ENCODE results near the gene LEUTX. TPM values are rescaled to one million over a fixed set of nuclear protein-coding genes. Genes with fewer than 3 reads are reported as not detected.
"Not testable (repeated sequence)": the region's sequence is repeated elsewhere in the genome, so short reads cannot be mapped to it uniquely, and the experiment has no call there.

LEUTX gene
- total and polyA plus RNA-seq, 4 experiments from 2014 or later, result not detected

GRCh38 chr19:39752795-39753194, 25.9 kb upstream of the LEUTX start:
- no peak for DNase-seq
- intact Hi-C loops (cut with micrococcal nuclease), result no loop called here
- H3K4me1 Mint-ChIP-seq, result no peaks in the 10 kb centered on the region
- Histone ChIP-seq H3K9me3 (ENCODE audit: control insufficient read depth in 1 of 2, low read length in 2 of 2) (no peaks in the 10 kb centered on the region), H3K4me3 (ENCODE audit: low read length in 2 of 2) (no peak overlapping the region), H3K27me3 (ENCODE audit: insufficient read depth, low read length) (no peaks in the 10 kb centered on the region), H3K36me3 (ENCODE audit: insufficient read depth, low read length) (no peaks in the 10 kb centered on the region), H3K27ac (ENCODE audit: low read depth, low read length) (no peak overlapping the region), H3K4me1 (ENCODE audit: insufficient read depth, low read length) (no peaks in the 10 kb centered on the region)
- H3K27ac Mint-ChIP-seq, result no peak overlapping the region
- no peaks in the 10 kb centered on the region for H3K9me3 Mint-ChIP-seq
- ChIA-PET CTCF (ENCODE audit: partially characterized antibody) (interaction anchor here (1.2 to 1.7 kb wide), 3 partner anchors 14 to 40 kb away, joined by 3 to 5 read pairs (median 4); no protein-coding TSS in a partner anchor), POLR2A (ENCODE audit: partially characterized antibody) (no interaction called here)
- no peak overlapping the region for H3K4me3 Mint-ChIP-seq
- no peaks in the 10 kb centered on the region for H3K36me3 Mint-ChIP-seq
- peaks cover 12 to 16% of the 10 kb centered on the region in 2 donors for H3K27me3 Mint-ChIP-seq

DNA sequence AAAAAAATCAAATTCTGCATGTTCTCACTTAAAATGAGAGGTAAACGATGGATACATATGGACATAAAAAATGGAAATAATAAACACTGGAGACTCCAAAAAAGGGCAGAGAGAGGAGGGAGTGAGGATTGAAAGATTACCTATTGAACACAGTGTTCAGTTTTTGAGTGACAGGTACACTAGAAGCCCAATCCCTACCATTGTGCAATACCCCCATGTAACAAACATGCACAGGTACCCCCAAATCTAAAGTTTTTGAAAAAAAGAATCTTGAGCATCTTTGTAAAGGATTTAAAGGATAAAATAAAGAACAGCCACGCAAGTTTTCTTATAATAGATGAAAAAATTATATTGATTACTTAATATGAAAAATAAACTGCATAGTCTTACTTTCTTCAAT, 24.1 kb upstream of the LEUTX start:
- H3K4me3 Mint-ChIP-seq, result no peak overlapping the region
- Histone ChIP-seq H3K27ac (ENCODE audit: low read depth, low read length) (no peak overlapping the region), H3K4me1 (ENCODE audit: insufficient read depth, low read length) (no peaks in the 10 kb centered on the region), H3K9me3 (ENCODE audit: control insufficient read depth in 1 of 2, low read length in 2 of 2) (no peaks in the 10 kb centered on the region), H3K36me3 (ENCODE audit: insufficient read depth, low read length) (no peaks in the 10 kb centered on the region), H3K4me3 (ENCODE audit: low read length in 2 of 2) (no peak overlapping the region), H3K27me3 (ENCODE audit: insufficient read depth, low read length) (no peaks in the 10 kb centered on the region)
- no peaks in the 10 kb centered on the region for H3K9me3 Mint-ChIP-seq
- intact Hi-C loops (cut with micrococcal nuclease), result no loop called here
- CTCF ChIA-PET (ENCODE audit: partially characterized antibody), result no interaction called here
- no peaks in the 10 kb centered on the region for H3K4me1 Mint-ChIP-seq
- H3K27me3 Mint-ChIP-seq, result peaks cover 13 to 17% of the 10 kb centered on the region in 2 donors
- POLR2A ChIA-PET (ENCODE audit: partially characterized antibody), result no interaction called here
- H3K36me3 Mint-ChIP-seq, result no peaks in the 10 kb centered on the region
- no peak overlapping the region for H3K27ac Mint-ChIP-seq
- DNase-seq, result no peak

DNA sequence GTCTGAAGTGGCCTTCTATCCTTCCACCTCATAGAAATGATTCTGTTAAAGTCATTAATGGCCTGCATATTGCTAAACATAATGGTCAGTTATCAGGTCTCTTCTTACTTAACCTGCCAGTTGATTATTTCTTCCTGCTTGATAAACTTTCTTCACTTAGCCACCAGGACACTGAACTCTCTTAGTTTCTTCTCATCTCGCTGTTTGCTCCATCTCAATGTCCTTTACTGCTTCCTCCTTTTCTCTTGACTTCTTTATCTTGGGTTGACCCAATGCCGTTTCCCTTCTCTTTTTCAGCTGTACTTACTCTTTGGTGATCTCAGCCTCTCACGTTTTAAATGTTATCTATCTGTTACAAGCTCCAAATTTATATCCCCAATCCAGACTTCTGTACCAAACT, 23.7 kb upstream of the LEUTX start:
- no peak overlapping the region for H3K4me3 Mint-ChIP-seq
- peaks cover 13 to 17% of the 10 kb centered on the region in 2 donors for H3K27me3 Mint-ChIP-seq
- ChIA-PET POLR2A (ENCODE audit: partially characterized antibody) (no interaction called here), CTCF (ENCODE audit: partially characterized antibody) (interaction anchor here (1.6 kb wide), 1 partner anchor 10 kb away, joined by 4 read pairs; no protein-coding TSS in a partner anchor)
- Histone ChIP-seq H3K9me3 (ENCODE audit: control insufficient read depth in 1 of 2, low read length in 2 of 2) (no peaks in the 10 kb centered on the region), H3K36me3 (ENCODE audit: insufficient read depth, low read length) (no peaks in the 10 kb centered on the region), H3K27ac (ENCODE audit: low read depth, low read length) (no peak overlapping the region), H3K4me1 (ENCODE audit: insufficient read depth, low read length) (no peaks in the 10 kb centered on the region), H3K4me3 (ENCODE audit: low read length in 2 of 2) (no peak overlapping the region), H3K27me3 (ENCODE audit: insufficient read depth, low read length) (no peaks in the 10 kb centered on the region)
- no peaks in the 10 kb centered on the region for H3K4me1 Mint-ChIP-seq
- DNase-seq, result no peak
- no peaks in the 10 kb centered on the region for H3K36me3 Mint-ChIP-seq
- no peaks in the 10 kb centered on the region for H3K9me3 Mint-ChIP-seq
- intact Hi-C loops (cut with micrococcal nuclease), result no loop called here
- no peak overlapping the region for H3K27ac Mint-ChIP-seq

GRCh38 chr19:39759457-39760184, 19.0 kb upstream of the LEUTX start:
- H3K4me1 ChIP-seq (ENCODE audit: insufficient read depth, low read length), result no peaks in the 10 kb centered on the region
- H3K27ac Mint-ChIP-seq, result no peak overlapping the region
- H3K9me3 ChIP-seq (ENCODE audit: control insufficient read depth in 1 of 2, low read length in 2 of 2), result no peaks in the 10 kb centered on the region
- no peaks in the 10 kb centered on the region for H3K4me1 Mint-ChIP-seq
- H3K36me3 Mint-ChIP-seq, result no peaks in the 10 kb centered on the region
- no peak overlapping the region for H3K27ac ChIP-seq (ENCODE audit: low read depth, low read length)
- peaks cover 13 to 14% of the 10 kb centered on the region in 2 donors for H3K27me3 Mint-ChIP-seq
- no peaks in the 10 kb centered on the region for H3K36me3 ChIP-seq (ENCODE audit: insufficient read depth, low read length)
- H3K4me3 Mint-ChIP-seq, result no peak overlapping the region
- no peak overlapping the region for H3K4me3 ChIP-seq (ENCODE audit: low read length in 2 of 2)
- intact Hi-C loops (cut with micrococcal nuclease), result no loop called here
- H3K27me3 ChIP-seq (ENCODE audit: insufficient read depth, low read length), result no peaks in the 10 kb centered on the region
- DNase-seq, result no peak
- CTCF ChIA-PET (ENCODE audit: partially characterized antibody), result interaction anchor here (0.9 to 1.3 kb wide), 2 partner anchors 9 to 84 kb away, joined by 3 read pairs; no protein-coding TSS in a partner anchor
- POLR2A ChIA-PET (ENCODE audit: partially characterized antibody), result no interaction called here
- H3K9me3 Mint-ChIP-seq, result peaks cover 0 to 5% (median 0%) of the 10 kb centered on the region in 8 donors

- H3K4me3 Mint-ChIP-seq; H3K4me3 ChIP-seq (ENCODE audit: low read length in 2 of 2); H3K36me3 ChIP-seq (ENCODE audit: insufficient read depth, low read length); POLR2A ChIA-PET (ENCODE audit: partially characterized antibody); CTCF ChIA-PET (ENCODE audit: partially characterized antibody); intact Hi-C loops (cut with micrococcal nuclease); H3K27me3 ChIP-seq (ENCODE audit: insufficient read depth, low read length); H3K36me3 Mint-ChIP-seq; H3K4me1 Mint-ChIP-seq; DNase-seq; H3K9me3 Mint-ChIP-seq; H3K27ac Mint-ChIP-seq; H3K4me1 ChIP-seq (ENCODE audit: insufficient read depth, low read length); H3K9me3 ChIP-seq (ENCODE audit: control insufficient read depth in 1 of 2, low read length in 2 of 2); H3K27ac ChIP-seq (ENCODE audit: low read depth, low read length): not testable (repeated sequence)
- peaks cover 9 to 10% of the 10 kb centered on the region in 2 donors for H3K27me3 Mint-ChIP-seq
Observed at GRCh38 chr19:39761851-39762250, 16.8 kb upstream of the LEUTX start.

GRCh38 chr19:39765091-39766076, 13.3 kb upstream of the LEUTX start:
- peaks cover 0 to 8% (median 4%) of the 10 kb centered on the region in 8 donors for H3K9me3 Mint-ChIP-seq
- POLR2A ChIA-PET (ENCODE audit: partially characterized antibody), result no interaction called here
- H3K4me3 ChIP-seq (ENCODE audit: low read length in 2 of 2), result no peak overlapping the region
- no peak overlapping the region for H3K27ac ChIP-seq (ENCODE audit: low read depth, low read length)
- no peaks in the 10 kb centered on the region for H3K27me3 ChIP-seq (ENCODE audit: insufficient read depth, low read length)
- H3K4me1 Mint-ChIP-seq, result peaks cover 0 to 1% (median 0%) of the 10 kb centered on the region in 4 donors
- H3K27me3 Mint-ChIP-seq, result peaks cover under 1 to 1% of the 10 kb centered on the region in 2 donors
- H3K4me1 ChIP-seq (ENCODE audit: insufficient read depth, low read length), result no peaks in the 10 kb centered on the region
- no peaks in the 10 kb centered on the region for H3K36me3 Mint-ChIP-seq
- peak in 3 of 5 donors; percentile 14 to 20 (median 16) for DNase-seq
- no peaks in the 10 kb centered on the region for H3K9me3 ChIP-seq (ENCODE audit: control insufficient read depth in 1 of 2, low read length in 2 of 2)
- H3K27ac Mint-ChIP-seq, result no peak overlapping the region
- H3K4me3 Mint-ChIP-seq, result no peak overlapping the region
- CTCF ChIA-PET (ENCODE audit: partially characterized antibody), result interaction anchor here (0.6 to 5.0 kb wide), 16 partner anchors 10 to 325 kb away, joined by 3 to 43 read pairs (median 4); partner anchors contain the start of gene FBL
- intact Hi-C loops (cut with micrococcal nuclease), result loop anchor here (1.0 to 5.0 kb wide), 3 partner anchors 79 to 214 kb away; no protein-coding TSS in a partner anchor
- H3K36me3 ChIP-seq (ENCODE audit: insufficient read depth, low read length), result no peaks in the 10 kb centered on the region

DNA sequence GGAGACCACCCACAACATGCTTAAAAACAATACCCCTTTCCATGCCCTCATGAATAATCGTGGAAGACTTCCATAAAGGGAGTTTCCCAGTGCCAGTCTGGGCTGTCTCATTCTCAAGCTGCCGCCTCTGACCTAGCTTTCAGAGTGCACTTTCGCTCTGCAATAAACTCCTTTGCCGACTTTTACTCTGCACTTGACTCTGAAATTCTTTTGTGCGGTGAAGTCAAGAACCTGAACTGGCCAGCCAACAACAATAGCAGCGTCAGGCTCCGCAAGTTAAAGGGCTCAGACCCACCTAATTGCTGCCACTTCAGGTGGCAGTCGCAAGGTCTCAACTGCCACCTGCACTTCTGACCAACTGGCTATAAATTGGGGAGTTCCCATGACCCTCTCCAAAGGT, 10.3 kb upstream of the LEUTX start:
- Mint-ChIP-seq H3K27ac (peak overlapping the region in 1 of 7 donors; percentile 63), H3K4me3 (no peak overlapping the region), H3K27me3 (peaks cover 0 to 2% of the 10 kb centered on the region in 2 donors), H3K9me3 (peaks cover 0 to 8% (median 4%) of the 10 kb centered on the region in 8 donors), H3K36me3 (no peaks in the 10 kb centered on the region), H3K4me1 (peaks cover 0 to 1% (median 0%) of the 10 kb centered on the region in 4 donors)
- Histone ChIP-seq H3K36me3 (ENCODE audit: insufficient read depth, low read length) (no peaks in the 10 kb centered on the region), H3K4me3 (ENCODE audit: low read length in 2 of 2) (no peak overlapping the region), H3K27ac (ENCODE audit: low read depth, low read length) (no peak overlapping the region), H3K27me3 (ENCODE audit: insufficient read depth, low read length) (no peaks in the 10 kb centered on the region), H3K9me3 (ENCODE audit: control insufficient read depth in 1 of 2, low read length in 2 of 2) (no peaks in the 10 kb centered on the region), H3K4me1 (ENCODE audit: insufficient read depth, low read length) (no peaks in the 10 kb centered on the region)
- DNase-seq, result no peak
- intact Hi-C loops (cut with micrococcal nuclease), result loop anchor here (5.0 kb wide), 1 partner anchor 96 kb away; no protein-coding TSS in a partner anchor
- ChIA-PET POLR2A (ENCODE audit: partially characterized antibody) (no interaction called here), CTCF (ENCODE audit: partially characterized antibody) (interaction anchor here (0.9 to 5.0 kb wide), 7 partner anchors 9 to 328 kb away, joined by 3 to 43 read pairs (median 4); no protein-coding TSS in a partner anchor)
